Hepatic stellate cell (primary cell): ENCODE measurements around the gene TPP1.
A peak's percentile ranks its signal among the peaks of the same experiment; 100 is the strongest.

ENCODE experiments used
- DNase-seq: peaks from one replicate; pipeline ENCODE4 v3.0.0; 2011; ENCODE audit warnings: low spot score

The TPP1 gene

GRCh38 chr11:6619004-6619745 is at the start of gene TPP1:
TPP1 (minus strand) TSS chr11:6619422; CDS start chr11:6619400, 22 bp downstream.
- DNase-seq: peak; percentile 99

- no peak for DNase-seq
Observed at GRCh38 chr11:6667733-6668374, 48.6 kb upstream of the TPP1 start.

GRCh38 chr11:6666302-6667183 is 47.3 kb upstream of the TPP1 start:
- DNase-seq: no peak

- no peak for DNase-seq
Observed at GRCh38 chr11:6664551-6664950, 45.3 kb upstream of the TPP1 start.

- no peak for DNase-seq
Observed at GRCh38 chr11:6663794-6664469, 44.7 kb upstream of the TPP1 start.

GRCh38 chr11:6660712-6661111 is 41.5 kb upstream of the TPP1 start:
- DNase-seq: no peak

GRCh38 chr11:6658647-6659046 is 39.4 kb upstream of the TPP1 start:
- no peak for DNase-seq

GRCh38 chr11:6657346-6657745 is 38.1 kb upstream of the TPP1 start:
- no peak for DNase-seq

- DNase-seq: no peak
Observed at GRCh38 chr11:6656936-6657335, 37.7 kb upstream of the TPP1 start.

GRCh38 chr11:6656584-6656915 is 37.3 kb upstream of the TPP1 start:
- DNase-seq: no peak

- no peak for DNase-seq
Observed at GRCh38 chr11:6655790-6656583, 36.8 kb upstream of the TPP1 start, which contains the start of gene DCHS1. DCHS1 (minus strand) TSS chr11:6655809; CDS start chr11:6641613, 14,196 bp downstream.

- no peak for DNase-seq
Observed at GRCh38 chr11:6655020-6655789, 36.0 kb upstream of the TPP1 start.

- no peak for DNase-seq
Observed at GRCh38 chr11:6654281-6655019, 35.2 kb upstream of the TPP1 start.

GRCh38 chr11:6653656-6654055 is 34.4 kb upstream of the TPP1 start:
- no peak for DNase-seq

GRCh38 chr11:6653097-6653496 is 33.9 kb upstream of the TPP1 start:
- no peak for DNase-seq

- DNase-seq: no peak
Observed at GRCh38 chr11:6652182-6652581, 33.0 kb upstream of the TPP1 start.

GRCh38 chr11:6650980-6651379 is 31.8 kb upstream of the TPP1 start:
- no peak for DNase-seq

GRCh38 chr11:6650104-6650503 is 30.9 kb upstream of the TPP1 start:
- DNase-seq: no peak

GRCh38 chr11:6648501-6648900 is 29.3 kb upstream of the TPP1 start:
- no peak for DNase-seq

GRCh38 chr11:6647836-6648235 is 28.6 kb upstream of the TPP1 start:
- DNase-seq: no peak
